GM21717 (cell line): ENCODE data around the gene DIO3.
"Not testable (repeated sequence)": the region's sequence is repeated elsewhere in the genome, so short reads cannot be mapped to it uniquely, and the experiment has no call there.

ENCODE experiments used
- ATAC-seq: cut with Tn5 transposase; IDR thresholded peaks from one replicate; pipeline ENCODE4 v1.9.1; 2021; ENCODE audit warnings: mild to moderate bottlenecking, moderate library complexity; ENCODE audit not compliant: unreplicated experiment

DIO3 gene

DNA sequence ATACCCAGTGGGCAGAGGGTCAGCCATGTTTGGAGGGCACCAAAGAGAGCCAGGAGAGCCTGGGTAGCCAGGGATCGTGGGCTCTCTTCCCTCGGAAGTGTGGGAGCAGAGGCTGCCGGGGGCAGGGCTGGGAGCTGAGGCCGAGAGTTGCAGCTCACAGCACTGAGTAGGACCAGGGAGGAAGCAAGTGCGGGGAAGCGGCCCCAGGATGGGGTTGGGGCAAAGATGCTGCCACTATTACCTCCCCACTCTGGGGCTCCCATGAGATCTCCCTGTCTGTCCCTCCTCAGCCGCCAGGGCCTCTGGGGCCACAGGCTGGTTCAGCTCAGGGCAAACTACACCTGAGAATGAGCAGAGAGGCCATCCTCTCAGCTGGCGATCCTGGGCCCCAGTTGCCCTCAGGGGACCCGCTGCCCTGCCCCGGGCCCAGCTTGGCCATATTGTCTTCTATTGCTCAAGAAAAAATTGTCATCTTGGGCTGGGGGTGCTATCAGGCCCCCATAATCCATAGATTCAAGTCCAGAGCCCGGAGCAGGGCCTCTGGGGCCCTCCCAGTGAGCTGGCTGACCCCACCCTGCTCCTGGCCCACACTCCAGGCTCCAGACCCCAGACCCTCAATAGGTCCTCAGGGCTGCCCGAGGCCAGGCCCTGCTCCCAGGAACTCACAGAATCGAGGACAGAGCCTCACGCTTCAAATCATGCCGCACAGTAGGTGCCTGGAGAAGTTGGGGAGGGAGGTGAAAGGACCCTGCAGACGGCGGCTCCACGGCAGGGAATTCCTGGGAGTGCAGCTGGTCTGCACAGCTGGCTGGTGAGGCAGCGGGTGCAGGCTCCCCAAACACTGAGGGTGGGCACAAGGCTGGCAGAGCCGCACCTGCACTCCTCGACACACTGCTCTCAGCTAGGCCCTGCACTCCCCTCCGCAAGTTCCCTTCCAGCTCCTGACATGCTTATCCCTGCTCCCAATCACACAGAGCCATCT is 20.5 kb upstream of the DIO3 start:
- ATAC-seq = no peak

DNA sequence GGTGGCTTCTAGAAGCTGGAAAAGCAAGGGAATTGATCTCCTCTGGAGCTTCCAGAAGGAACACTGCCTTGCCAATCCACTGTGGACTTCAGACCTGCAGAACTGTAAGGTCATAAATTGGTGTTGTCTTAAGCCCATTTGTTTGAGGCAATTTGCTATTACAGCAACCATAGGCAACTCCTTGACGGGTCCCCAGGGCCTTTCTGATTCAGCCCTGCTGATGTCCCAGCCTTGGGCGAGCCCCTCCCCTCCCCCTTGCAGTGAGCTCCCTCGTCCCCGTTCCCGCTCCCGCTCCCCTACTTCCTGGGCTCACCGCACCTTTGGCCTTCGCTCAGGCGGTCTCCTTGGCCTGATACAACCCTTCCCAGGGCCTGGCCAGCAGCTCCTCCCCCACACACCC is 18.9 kb upstream of the DIO3 start:
- ATAC-seq = no peak

DNA sequence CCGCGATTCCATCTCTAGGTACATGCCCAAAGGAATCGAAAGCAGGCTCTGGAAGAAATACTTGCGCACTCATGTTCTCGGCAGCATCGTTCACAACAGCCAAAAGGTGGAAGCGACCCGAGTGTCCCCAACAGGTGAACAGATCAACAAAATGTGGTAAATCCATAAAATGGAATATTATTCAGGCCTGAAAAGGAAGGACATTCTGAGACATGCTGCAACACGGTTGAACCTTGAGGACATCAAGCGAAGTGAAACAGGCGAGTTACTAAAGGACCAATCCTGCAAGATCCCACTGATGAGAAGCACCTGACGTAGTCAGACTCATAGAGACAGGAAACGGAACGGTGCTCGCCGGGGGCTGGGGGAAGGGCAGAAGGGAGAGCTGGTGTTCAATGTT is 17.5 kb upstream of the DIO3 start:
- ATAC-seq = no peak

DNA sequence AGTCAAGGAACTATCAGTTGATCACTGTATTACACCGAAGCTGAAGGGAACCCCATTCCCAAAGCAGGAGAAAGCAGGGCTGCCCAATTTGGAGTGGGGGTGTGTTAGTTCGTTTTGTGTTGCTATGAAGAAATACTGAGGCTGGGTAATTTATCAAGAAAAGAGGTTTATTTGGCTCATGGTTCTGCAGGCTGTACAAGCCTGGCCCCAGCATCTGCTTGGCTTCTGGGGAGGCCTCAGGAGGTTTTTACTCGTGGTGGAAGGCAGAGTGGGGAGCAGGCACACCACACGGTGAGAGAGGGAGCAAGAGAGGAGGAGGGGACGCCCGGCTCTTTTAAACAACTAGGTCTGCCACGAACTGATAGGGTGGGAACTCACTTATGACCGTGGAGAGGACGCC is 16.7 kb upstream of the DIO3 start:
- no peak for ATAC-seq

DNA sequence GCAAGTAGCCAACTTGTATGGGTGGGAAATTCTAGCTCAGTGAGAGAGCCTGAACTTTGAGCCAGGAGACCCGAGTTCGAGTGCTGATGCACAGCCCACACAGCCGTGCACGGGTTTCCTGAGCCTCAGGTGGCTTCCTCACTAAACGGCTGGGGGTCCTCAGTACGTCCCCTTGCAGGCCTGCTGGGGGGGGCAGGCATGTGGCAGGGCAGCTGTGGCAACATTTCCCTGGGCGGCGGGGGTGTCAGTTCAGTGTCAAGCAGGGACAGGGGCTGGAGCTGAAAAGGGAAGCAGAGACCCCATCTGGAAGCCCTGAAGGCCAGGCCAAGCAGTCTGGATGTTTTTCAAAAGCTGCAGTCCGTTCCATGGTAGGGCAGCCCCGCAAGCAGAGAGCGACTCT is 14.6 kb upstream of the DIO3 start:
- no peak for ATAC-seq

DNA sequence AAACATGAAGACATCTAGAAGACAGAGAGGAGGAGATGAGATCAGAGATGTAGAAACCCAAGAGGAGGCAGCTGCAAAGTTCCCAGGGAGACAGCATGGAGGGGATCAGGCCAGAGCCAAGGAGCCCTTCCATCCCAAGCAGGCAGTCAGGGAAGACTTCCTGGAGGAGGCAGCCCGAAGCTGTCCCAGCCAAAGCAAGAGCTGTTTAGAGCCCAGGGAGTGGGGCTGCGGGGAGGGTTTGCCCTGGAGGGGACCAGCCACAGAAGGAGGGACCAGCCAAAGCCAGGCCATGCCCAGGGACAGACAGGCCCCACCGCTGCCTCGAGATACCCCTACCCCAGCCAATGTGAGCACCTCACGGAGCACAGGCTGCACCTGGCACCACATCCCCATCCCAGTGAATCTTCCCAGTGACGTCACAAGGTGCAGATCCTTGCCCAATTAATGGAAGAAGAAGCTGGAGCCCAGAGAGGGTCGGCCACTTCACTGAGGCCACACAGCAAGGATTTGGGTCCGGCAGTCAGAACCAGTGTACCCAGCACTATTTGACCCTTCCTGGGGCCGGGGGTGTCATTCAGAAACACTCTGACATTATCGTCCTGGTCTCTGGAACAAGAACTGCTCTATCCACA is 14.1 kb upstream of the DIO3 start:
- no peak for ATAC-seq

DNA sequence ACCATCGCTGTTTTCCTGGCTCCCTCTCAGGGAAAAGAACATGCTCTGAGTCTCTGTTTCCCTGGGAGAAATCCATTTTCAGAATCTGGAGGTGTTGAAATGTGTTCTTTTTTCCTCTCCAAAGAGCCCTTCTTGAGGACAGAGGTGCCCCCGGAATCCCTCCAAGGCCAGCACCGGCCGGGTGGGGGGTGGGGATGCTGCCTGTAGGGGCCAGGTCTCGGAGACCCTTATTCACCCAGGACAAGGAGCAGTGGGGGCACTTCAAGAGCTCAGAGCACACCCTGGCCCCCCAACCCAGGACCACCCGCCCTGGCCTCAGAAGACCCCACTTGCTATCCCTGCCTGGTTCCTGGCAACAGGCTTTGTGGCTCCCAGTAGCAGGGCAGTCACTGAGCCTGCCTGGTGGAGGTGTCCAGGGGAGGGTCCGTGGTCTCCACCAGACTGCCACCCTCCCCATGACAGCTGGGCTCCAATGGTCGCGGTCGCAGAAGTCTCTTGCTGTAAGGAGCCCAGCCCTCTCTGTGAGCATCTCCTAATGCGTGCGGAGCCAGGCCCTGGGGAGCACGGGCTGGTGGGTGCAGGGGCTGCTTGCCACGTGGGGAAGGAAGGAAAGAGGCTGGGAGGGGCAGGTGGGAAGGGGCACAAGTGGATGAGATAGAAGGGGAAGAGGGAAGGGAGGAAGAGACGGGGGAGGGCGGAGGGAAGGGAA is 13.2 kb upstream of the DIO3 start:
- ATAC-seq = no peak

DNA sequence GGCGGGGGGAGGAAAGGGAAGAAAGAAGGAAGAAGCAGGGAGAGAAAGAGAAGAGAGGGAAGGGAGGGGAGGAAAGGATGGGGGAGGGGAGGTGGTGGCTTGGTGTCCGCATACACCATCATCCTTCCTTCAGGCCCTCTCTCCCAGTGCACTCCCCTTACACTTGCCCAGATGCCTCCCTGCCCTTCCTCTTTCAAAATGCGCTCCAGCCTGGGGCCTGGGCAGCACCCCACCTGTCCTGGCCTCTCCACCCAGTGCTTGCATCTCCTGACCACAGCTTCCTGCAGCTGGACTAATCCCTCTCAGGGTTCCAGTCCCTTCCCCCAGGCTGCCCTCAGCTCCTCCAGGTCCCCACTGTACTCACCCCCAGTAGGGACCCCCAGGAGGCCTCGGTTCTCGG is 12.6 kb upstream of the DIO3 start:
- ATAC-seq = no peak

DNA sequence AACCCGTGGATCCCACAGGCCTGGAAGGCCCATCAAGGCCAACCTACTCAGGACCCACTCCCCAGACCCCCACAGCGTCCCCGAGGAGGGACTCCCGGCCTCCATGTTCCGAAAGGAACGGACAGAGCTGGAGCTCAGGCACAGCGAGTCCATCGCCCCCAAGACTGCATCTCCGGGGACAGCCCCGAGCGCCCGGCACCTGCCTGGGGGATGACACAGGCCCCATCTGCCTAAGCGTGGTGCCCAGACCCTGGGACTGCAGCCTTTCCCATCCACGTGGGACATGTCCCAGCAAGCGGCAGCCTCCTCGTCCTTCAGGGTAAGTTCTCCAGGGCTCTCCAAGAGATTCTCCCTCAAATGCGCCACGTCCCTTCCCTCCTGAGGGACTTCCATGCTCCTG is 12.1 kb upstream of the DIO3 start:
- ATAC-seq = no peak

DNA sequence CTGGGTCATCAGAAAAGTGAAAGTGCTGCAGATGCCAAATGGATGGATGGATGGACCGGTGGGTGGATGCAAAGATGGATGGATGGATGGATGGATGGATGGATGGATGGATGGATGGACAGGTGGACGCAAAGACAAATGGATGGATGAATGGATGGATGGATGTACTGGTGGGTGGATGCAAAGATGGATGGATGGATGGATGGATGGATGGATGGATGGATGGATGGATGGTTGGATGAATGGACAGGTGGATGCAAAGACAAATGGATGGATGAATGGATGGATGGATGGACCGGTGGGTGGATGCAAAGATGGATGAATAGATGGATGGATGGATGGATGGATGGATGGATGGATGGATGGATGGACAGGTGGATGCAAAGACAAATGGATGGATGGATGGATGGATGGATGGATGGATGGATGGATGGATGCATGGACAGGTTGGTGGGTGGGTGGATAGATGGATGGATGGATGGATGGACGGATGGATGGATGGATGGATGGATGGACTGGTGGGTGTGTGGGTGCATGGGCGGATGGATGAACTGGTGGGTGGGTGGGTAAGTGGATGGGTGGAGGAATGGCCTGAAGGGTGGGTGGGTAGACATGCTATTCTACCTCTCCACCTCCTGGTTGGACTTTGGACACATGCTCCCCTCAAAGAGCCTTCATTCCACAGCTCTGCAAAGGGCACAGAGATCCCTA is 10.9 kb upstream of the DIO3 start:
- not testable (repeated sequence) for ATAC-seq

DNA sequence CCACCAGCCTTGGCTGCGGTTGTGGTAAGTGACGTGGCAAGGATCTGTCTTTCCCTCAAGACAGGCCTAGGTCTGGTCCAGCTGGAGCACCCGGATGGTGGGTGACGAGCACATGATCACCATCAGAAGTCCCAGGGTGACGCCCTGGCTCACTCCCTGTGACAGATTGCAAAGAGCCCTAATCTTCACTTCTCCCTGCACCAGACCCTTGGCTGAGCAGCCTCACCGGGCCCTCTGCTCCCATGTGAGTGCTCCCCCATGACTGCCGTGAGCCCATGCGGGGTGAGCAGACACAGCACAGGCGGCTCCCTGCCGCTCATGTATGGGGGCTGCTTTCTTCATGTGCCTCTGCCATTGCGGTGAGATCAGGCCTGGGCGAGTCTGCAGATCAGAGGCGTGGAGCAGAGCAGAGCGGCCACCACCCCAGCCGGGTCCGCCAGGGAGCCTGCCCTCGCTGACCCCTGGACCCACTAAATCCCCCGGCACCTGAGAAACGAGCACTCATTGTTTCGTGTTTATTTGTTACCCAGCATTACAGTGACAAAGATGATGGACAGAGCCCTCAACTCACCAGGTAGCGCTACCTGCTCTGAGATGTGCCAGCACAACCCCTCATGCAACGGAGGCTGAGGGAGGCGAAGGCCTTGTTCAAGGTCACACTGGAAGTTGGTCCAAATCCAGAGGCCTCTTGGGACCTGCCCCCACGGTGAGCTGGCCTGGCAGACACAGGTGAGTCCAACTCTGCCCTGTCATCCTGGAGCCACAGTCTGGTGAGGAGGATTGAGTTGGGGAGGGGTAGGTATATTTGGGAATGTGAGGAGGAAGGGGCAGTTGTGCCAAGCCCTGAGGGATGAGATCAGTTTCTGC is 9.3 kb upstream of the DIO3 start:
- no peak for ATAC-seq

DNA sequence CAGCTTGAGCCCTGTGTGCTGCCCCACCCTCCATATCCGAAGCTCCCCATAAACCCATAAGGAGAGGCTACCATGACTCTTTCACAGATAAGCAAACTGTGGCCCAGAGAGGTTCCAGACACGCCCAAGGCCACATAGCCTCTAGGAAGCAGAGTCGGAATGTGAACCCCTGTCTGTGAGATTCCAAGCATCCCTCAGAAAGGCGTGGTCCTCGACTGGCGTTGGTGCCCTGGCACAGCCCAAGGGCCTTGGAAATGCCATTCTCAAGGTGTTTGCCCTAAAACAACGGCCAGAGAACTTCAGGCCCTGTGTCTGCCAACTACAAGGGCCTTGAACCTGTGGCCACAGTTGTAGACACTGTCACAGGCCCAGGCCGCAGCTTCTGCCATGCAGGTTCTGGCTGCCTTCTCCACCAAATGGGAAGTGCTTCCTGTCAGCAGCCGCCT is 8.5 kb upstream of the DIO3 start:
- no peak for ATAC-seq

DNA sequence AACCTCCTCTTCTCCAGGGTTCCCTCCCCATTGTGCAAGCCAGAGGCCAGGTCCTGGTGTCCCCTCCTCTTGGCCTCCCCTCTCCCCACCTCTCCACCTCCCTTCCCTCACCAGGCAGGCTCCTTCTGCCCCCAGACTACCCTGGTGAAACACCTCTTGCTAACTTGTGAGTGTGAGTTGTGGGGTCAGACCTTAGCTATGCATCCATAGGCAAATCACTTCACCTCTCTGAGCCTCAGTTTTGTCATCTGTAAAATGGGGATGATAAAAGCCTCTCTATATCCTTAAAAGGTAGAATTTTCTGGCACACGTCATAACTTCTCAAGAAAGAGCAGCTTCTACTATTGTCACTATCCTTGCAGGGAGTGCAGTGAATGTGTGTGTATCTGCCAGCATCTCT is 7.9 kb upstream of the DIO3 start:
- ATAC-seq = no peak

DNA sequence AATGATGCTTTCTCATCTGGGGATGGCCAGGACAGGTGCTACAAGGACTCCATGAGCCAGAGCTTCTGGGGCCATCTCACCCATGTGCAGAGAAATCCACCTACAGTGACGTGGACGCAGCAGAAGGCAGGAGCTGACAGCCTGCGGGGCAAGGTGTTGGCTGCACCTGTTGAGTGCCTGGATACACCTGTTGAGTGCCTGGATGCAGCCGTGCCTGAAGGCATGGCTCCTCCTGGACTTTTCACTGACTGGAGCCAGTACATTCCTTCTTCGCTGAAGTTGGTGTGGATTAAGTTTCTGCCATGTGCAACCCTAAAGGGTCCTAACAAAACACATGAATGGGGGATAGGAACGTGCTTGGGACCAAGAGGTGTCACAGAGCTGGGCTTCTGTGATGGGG is 7.4 kb upstream of the DIO3 start:
- ATAC-seq = no peak

DNA sequence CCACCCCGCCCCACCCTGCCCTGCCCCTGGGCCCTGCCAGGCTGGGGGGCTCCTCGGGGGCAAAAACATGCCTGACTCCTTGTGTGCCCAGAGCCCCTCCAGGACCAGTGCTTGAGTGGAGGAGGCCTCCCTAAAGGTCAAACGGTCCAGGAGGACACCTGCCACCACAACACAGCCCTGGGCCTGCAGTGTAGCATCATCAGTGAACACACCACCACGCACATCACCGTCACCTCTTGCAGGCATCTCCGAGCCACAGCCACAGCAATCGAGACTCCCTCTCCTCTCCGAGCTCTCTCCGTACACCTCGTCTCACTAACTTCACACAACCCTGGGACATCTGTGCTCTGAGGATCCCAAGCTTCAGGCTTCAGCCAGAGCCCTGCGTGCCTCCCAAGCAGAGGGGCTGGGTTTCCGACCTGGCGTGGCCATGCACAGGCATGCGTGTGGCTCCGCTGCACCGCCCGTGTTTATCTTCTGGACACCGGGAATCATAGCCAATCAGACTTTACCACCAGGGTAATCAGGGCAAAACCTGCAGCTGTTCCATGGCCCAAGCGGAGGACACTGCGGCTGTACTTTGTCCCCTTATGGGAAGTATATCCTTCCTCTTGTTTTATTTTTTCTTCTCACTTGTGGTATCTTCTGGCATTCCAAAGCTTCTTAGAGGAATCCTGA is 6.2 kb upstream of the DIO3 start:
- no peak for ATAC-seq

DNA sequence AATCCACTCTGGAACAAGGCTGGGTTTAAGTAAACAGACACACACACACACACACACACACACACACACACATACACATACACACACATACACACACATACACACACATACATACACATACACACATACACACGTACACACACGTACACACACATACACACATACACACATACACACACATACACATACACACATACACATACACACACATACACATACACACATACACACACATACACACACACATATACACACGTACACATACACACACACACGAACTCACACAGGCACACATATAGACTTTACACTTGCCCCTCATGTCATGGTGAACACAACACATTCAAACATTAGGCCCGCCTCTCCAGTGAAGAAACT is 5.6 kb upstream of the DIO3 start:
- not testable (repeated sequence) for ATAC-seq

DNA sequence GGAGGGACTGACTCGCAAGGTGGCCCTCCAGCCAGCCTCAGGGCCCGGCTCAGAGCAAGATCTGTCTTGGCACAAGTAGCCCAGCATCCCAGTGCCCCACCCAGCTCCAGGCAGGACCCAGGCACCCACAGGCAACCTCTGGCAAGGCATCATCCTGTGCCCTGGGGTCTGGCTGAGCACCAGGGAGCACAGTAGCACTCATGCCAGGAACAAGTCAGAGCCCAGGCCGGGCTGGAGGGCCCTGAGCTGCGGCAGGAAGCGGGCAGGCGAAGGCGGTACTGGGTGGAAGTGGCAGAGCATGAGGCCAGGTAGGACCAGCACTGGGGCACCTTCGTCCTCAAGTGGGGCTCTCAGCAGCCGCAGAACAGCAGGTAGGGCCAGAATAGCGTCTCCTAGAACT is 5.2 kb upstream of the DIO3 start:
- ATAC-seq = no peak

DNA sequence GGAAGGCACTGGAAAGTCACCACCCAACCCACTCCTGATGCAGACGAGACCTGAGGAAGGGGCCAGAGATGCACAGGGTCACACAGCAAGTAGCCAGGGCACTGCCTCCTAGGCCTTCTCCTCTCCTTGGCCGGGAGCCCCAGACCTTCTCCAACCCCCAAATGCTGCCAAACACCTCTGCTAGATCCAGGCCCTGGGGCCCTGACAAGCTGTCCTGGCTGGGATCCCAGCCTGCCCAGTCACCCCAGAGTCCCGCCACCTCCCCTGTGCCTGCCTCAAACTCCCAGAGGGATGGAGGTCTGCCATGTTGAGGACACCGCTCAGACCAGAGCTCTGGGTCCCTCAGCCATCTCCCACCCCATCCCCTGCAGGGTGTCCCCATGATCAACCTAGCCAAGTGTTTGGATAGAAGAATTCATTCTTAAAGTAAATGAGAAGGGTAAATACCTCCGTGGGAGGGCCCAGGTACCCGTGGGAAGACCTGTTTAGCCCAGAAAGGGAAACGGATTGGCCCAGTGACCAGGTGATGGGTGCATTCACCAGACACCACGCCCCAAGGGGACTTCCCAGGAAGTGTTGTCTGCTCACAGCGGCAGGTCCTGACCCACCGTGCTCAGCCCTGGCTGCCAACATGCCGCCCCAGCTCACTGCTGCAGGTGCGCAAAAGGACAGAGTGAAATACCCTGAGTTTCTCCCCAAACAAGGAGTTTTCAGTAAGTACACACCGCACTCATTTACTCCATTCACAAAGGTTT is 4.6 kb upstream of the DIO3 start:
- no peak for ATAC-seq

DNA sequence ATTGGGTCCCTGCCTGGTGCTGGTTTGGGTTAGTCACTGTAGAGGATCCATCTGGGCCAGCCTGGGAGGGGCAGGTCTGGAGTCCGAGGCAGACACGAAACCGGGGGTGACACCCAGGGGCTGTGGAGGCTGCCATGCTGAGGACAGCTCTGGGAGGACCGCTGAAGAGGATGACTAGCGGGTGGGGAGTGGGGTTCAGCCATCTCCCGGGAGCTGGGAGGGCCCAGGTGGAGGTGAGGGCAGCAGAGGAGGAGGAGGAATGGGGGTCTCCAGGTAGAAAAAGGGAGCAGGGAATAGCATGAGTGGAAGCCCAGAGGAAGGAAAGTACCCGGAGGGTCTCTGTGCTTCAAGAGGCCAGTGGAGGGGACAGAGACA is 4.0 kb upstream of the DIO3 start:
- ATAC-seq = no peak
